ENCODE measurements around the gene ZNF430.
"Not testable (repeated sequence)": the region's sequence is repeated elsewhere in the genome, so short reads cannot be mapped to it uniquely, and the experiment has no call there.

- TF ChIP-seq EZH2phosphoT487 (IDR thresholded peaks at IDR 0.05; ENCODE audit: insufficient read depth, low read depth); EZH2 (IDR thresholded peaks at IDR 0.05; ENCODE audit: insufficient read depth, poor library complexity, severe bottlenecking): not testable (repeated sequence)
Measured at GRCh38 chr19:20992788-20993187, 27.7 kb upstream of the ZNF430 start.

All from GM23248 (cell line).